OCI-LY1 (cell line): ENCODE results near the gene DMRTC2.
A peak's percentile ranks its signal among the peaks of the same experiment; 100 is the strongest.

Experiments
- H2AFZ ChIP-seq: fragments of 200-600 bp; sonication (generic), shearing (Covaris generic); 2 replicates; pipeline ENCODE4 v1.6.0; 2014; ENCODE audit warnings: antibody characterized with exemption, mild to moderate bottlenecking, low read length
- H3F3A ChIP-seq: fragments of 200-600 bp; sonication (generic), shearing (Covaris generic); 2 replicates; pipeline ENCODE4 v1.6.0; 2014; ENCODE audit warnings: mild to moderate bottlenecking, antibody characterized with exemption, low read length, moderate library complexity; ENCODE audit not compliant: insufficient read depth
- H3K27ac ChIP-seq: fragments of 200-600 bp; sonication (generic); 2 replicates; pipeline ENCODE4 v1.5.1; 2014; ENCODE audit warnings: low read length, mixed run types, mild to moderate bottlenecking, low read depth; ENCODE audit not compliant: poor library complexity, severe bottlenecking
- H3K27me3 ChIP-seq: fragments of 200-600 bp; sonication (generic); 2 replicates; pipeline ENCODE4 v1.6.0; 2014; ENCODE audit warnings: antibody characterized with exemption, mild to moderate bottlenecking, low read length, moderate library complexity; ENCODE audit not compliant: insufficient read depth
- H3K36me3 ChIP-seq: fragments of 200-600 bp; sonication (generic); 2 replicates; pipeline ENCODE4 v1.6.1; 2014; ENCODE audit warnings: mild to moderate bottlenecking, antibody characterized with exemption, low read length, moderate library complexity, mixed read lengths; ENCODE audit not compliant: insufficient read depth
- H3K4me1 ChIP-seq: fragments of 200-600 bp; sonication (generic); 2 replicates; pipeline ENCODE4 v1.5.1; 2014; ENCODE audit warnings: mild to moderate bottlenecking, low read length, moderate library complexity; ENCODE audit not compliant: insufficient read depth, severe bottlenecking
- H3K4me2 ChIP-seq: fragments of 200-600 bp; sonication (generic), shearing (Covaris generic); 2 replicates; pipeline ENCODE4 v1.6.1; 2014; ENCODE audit warnings: low read length
- H3K4me3 ChIP-seq: fragments of 200-600 bp; sonication (generic); 2 replicates; pipeline ENCODE4 v1.5.1; 2014; ENCODE audit warnings: low read length, low read depth, mild to moderate bottlenecking, mixed read lengths; ENCODE audit not compliant: poor library complexity, severe bottlenecking
- H3K79me2 ChIP-seq: fragments of 200-600 bp; shearing (Covaris generic); 2 replicates; pipeline ENCODE4 v1.6.1; 2016; ENCODE audit warnings: mixed run types, low read length, mixed read lengths; ENCODE audit not compliant: insufficient read depth
- H3K9ac ChIP-seq: fragments of 200-600 bp; sonication (generic), shearing (Covaris generic); 2 replicates; pipeline ENCODE4 v1.6.1; 2014; ENCODE audit warnings: mild to moderate bottlenecking, low read length, mixed read lengths
- H3K9me2 ChIP-seq: fragments of 200-600 bp; sonication (generic), shearing (Covaris generic); 2 replicates; pipeline ENCODE4 v1.6.1; 2014; ENCODE audit warnings: low read depth, mild to moderate bottlenecking, low read length, mixed read lengths
- H3K9me3 ChIP-seq: fragments of 200-600 bp; shearing (Covaris generic); 2 replicates; pipeline ENCODE4 v1.6.1; 2014; ENCODE audit warnings: low read length, mixed read lengths
- H4K20me1 ChIP-seq: fragments of 200-600 bp; sonication (generic), shearing (Covaris generic); 2 replicates; pipeline ENCODE4 v1.6.0; 2016; ENCODE audit warnings: mild to moderate bottlenecking, low read length; ENCODE audit not compliant: insufficient read depth
- CTCF ChIP-seq: fragments of 200-600 bp; sonication (generic), shearing (Covaris generic); IDR thresholded peaks from 2 replicates; pipeline ENCODE4 v1.5.1; 2017; ENCODE audit warnings: mild to moderate bottlenecking, antibody characterized with exemption, low read length, moderate library complexity, mixed read lengths
- EZH2 ChIP-seq: fragments of 200-600 bp; sonication (generic), shearing (Covaris generic); IDR thresholded peaks from 2 replicates; pipeline ENCODE4 v1.8.0; 2017; ENCODE audit warnings: borderline replicate concordance, mixed run types, mild to moderate bottlenecking, antibody characterized with exemption, low read length, moderate library complexity, mixed read lengths

DMRTC2 gene

GRCh38 chr19:41862445-41862986, 17.7 kb downstream of the DMRTC2 start:
- peaks cover 73% of the 10 kb centered on the region for H3K4me1 ChIP-seq
- peaks cover 70% of the 10 kb centered on the region for H3K36me3 ChIP-seq
- TF ChIP-seq CTCF (no peak), EZH2 (no peak)
- peak overlapping the region; percentile 100; the same call in 1 of the 2 replicates for H3K9ac ChIP-seq
- no peaks in the 10 kb centered on the region for H3K9me3 ChIP-seq
- no peak overlapping the region for H2AFZ ChIP-seq
- peaks cover 47% of the 10 kb centered on the region for H3K79me2 ChIP-seq
- no peaks in the 10 kb centered on the region for H3K9me2 ChIP-seq
- no peaks in the 10 kb centered on the region for H4K20me1 ChIP-seq
- no peaks in the 10 kb centered on the region for H3F3A ChIP-seq
- H3K4me3 ChIP-seq, result peak overlapping the region; percentile 100
- no peaks in the 10 kb centered on the region for H3K27me3 ChIP-seq
- H3K4me2 ChIP-seq, result peak overlapping the region; percentile 92
- H3K27ac ChIP-seq, result peak overlapping the region; percentile 92

- Histone ChIP-seq H3K9me3 (no peaks in the 10 kb centered on the region), H3K9ac (peak overlapping the region; percentile 37; the same call in 1 of the 2 replicates), H3K4me2 (peak overlapping the region; percentile 92), H3K27me3 (no peaks in the 10 kb centered on the region), H3K79me2 (peaks cover 50% of the 10 kb centered on the region), H4K20me1 (no peaks in the 10 kb centered on the region), H3K9me2 (no peaks in the 10 kb centered on the region), H3K36me3 (peaks cover 79% of the 10 kb centered on the region), H3K27ac (peak overlapping the region; percentile 92), H3F3A (no peaks in the 10 kb centered on the region), H2AFZ (no peak overlapping the region), H3K4me1 (peaks cover 82% of the 10 kb centered on the region), H3K4me3 (peak overlapping the region; percentile 100)
- TF ChIP-seq EZH2, result no peak
- no peak for TF ChIP-seq CTCF
Observed at GRCh38 chr19:41863209-41863931, 18.5 kb downstream of the DMRTC2 start.

- no peaks in the 10 kb centered on the region for H3K9me2 ChIP-seq
- H4K20me1 ChIP-seq, result no peaks in the 10 kb centered on the region
- no peak overlapping the region for H2AFZ ChIP-seq
- TF ChIP-seq CTCF (no peak), EZH2 (no peak)
- no peaks in the 10 kb centered on the region for H3F3A ChIP-seq
- peak overlapping the region; percentile 52; the same call in 1 of the 2 replicates for H3K4me2 ChIP-seq
- peaks cover 50% of the 10 kb centered on the region for H3K79me2 ChIP-seq
- H3K4me3 ChIP-seq, result peak overlapping the region; percentile 30
- no peaks in the 10 kb centered on the region for H3K9me3 ChIP-seq
- peak overlapping the region; percentile 1; the same call in 1 of the 2 replicates for H3K9ac ChIP-seq
- peaks cover 89% of the 10 kb centered on the region for H3K36me3 ChIP-seq
- peaks cover 85% of the 10 kb centered on the region for H3K4me1 ChIP-seq
- H3K27ac ChIP-seq, result peak overlapping the region; percentile 48
- no peaks in the 10 kb centered on the region for H3K27me3 ChIP-seq
Observed at GRCh38 chr19:41864374-41864773, 19.5 kb downstream of the DMRTC2 start.
